ENCODE measurements around the gene ATF7IP.

Gene ATF7IP

DNA sequence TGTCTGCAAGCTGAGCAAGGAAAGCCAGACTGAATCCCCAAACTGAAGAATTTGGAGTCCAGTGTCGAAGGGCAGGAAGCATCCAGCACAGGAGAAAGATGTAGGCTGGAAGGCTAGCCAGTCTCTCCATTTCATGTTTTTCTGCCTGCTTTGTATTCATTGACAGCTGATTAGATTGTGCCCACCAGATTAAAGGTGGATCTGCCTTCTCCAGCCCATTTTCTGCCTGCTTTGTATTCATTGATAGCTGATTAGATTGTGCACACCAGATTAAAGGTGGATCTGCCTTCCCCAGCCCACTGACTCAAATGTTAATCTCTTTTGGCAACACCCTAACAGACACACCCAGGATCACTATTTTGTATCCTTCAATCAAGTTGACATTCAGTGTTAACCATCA is 116.9 kb downstream of the ATF7IP start:
- DNase-seq (ENCODE audit: low read depth, low spot score): no peak

DNA sequence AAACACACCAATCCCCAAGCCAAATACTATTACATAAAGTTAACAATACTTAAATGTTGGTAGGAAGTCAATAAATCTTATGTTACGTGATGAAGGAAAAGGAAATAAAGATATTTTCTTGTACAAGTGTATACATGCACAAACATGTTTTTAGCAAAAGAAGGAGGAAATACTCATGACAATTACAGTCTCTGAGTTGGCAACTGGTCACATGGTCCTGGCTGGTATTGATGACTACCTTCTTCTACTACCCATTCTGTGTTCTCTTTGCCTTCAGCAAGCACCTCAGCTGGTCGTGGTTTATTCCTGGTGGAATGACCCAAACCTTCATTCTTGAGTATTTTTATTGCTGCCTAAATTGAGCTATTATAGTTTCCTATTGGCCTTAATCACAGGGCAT is 117.4 kb downstream of the ATF7IP start:
- DNase-seq (ENCODE audit: low read depth, low spot score): no peak

GRCh38 chr12:14495326-14495725 is 129.8 kb downstream of the ATF7IP start:
- DNase-seq (ENCODE audit: low read depth, low spot score): no peak

DNA sequence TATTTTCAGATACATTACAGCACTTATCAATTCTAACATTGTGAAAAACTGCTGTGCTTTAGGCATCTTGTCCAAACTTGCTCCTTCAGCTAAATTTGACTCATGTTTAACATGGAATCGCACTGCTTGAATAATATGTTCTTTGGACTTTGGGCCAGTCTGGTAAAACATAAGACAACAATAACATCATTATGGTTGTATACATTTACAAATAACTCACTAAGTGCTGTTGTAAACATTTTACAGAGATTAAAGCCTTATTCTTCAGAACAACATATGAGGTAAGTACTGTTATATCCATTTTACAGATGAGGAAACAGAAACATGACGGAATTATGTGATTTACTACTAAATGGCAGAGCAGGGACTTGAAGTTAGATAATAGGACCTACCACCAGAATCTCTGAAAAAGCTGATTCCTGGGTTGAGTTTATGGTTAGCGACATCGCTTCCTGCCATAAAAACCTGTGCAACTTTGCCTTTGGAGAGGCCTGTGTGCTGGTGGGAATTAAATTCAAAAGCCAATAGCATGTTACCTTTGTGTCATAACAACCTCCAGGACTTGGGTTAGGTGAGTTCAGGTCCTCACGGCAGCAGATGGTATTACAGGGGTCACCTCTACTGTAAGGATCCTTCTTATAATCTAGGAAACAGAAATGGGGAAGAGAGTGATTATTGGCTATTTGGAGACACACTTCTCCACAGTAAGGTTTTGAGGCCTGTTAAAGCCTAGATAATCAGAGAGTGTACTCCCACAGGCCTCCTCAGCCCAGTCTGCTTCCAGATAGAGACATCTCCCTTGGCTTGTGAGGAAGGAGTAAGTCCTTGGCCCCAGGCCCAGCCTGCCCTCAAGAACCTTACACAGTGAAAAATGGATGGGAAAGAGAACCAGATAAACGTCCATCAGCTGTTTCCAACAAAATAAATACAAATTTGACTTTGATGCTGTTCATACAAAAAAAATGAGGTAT is 140.4 kb downstream of the ATF7IP start:
- DNase-seq (ENCODE audit: low read depth, low spot score): no peak

- DNase-seq (ENCODE audit: low read depth, low spot score): no peak
Measured at GRCh38 chr12:14510574-14510973, 145.1 kb downstream of the ATF7IP start.

DNA sequence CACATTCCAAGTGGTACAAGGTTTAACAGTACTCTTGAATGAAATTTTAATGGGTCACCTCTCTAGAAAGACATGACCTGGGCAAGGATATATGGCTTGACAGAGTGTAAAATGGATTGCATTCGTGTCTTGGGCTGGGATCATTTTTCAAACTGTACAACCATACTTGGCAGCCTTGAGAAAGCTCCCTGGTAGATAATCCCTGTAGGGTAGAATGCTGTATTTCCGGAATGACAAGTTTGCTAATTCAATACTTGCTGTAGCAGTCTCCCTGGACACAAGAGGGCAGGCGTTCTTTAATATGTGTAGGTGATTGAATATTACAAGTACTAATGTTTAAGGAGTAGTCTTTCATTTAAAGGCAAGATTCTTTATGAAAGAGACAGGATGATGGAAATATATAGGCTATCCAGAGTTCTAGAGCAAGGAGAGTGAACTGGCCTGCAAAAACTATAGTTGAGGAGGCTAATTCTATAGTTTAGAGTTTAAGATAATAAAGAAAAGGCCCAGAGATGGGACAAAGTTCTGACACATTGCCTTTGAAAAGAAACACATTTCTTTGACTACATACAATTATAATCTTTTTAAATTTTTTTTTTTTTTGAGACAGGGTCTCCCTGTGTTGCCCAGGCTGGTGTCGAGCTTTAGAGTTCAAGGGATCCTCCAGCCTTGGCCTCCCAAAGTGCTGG is 148.8 kb downstream of the ATF7IP start:
- DNase-seq (ENCODE audit: low read depth, low spot score): no peak

DNA sequence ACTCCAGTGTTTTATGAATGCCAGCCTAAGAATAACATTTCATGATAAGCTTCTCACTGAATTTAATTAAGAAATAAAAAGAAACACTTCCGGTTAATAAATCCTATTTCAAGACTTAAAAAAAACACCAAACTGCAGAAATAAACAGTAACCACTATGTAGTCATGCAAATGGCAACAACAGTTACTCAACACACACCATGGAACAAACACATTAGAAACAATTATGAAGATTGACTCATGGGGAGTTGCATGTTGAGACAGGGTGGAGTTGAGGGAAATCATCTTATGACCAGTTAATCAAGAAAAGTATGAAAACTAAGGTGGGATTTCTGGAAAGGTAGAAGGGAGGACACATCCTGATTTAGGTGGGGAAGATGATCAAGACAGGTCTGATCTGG is 149.5 kb downstream of the ATF7IP start:
- DNase-seq (ENCODE audit: low read depth, low spot score): no peak

GRCh38 chr12:14521822-14522221 is 156.3 kb downstream of the ATF7IP start:
- DNase-seq (ENCODE audit: low read depth, low spot score): no peak

DNA sequence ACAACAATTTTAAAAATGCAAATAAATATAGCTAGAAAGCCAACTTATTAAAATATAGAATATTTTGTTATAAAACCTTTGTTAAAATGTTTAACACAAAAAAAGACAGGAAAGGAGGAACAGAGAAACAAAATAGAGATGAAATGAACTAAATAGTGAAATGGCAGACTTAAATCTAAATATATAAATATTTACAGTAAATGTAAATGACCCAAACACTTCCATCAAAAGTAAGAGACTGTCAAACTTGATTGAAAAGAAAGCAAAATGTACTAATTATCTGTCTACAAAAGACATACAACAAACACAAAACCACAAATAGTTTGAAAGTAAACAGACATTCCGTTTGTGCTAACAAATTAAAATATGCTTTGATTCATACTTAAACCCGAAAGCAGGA is 160.5 kb downstream of the ATF7IP start:
- no peak for DNase-seq (ENCODE audit: low read depth, low spot score)

- DNase-seq (ENCODE audit: low read depth, low spot score): no peak
Measured at GRCh38 chr12:14532152-14532551, 166.7 kb downstream of the ATF7IP start.

DNA sequence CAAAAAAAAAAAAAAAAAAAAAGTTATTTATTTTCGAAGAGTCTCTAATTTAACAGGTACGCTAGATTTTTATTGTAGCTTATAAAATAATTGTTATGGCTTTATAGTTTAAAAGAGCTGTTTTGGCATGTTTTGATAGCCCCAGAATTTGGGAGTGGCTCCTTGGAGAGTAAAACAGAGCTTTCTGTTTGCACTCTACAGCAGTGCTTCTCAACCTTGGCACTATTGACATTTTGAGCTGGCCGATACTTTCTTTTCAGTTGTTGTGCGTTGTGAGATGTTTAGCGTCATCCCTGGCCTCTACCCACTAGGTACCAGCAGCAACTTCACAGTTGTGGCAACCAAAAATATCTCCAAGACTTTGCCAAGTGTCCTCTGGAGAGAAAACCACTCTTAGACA is 171.6 kb downstream of the ATF7IP start:
- no peak for DNase-seq (ENCODE audit: low read depth, low spot score)

GRCh38 chr12:14540801-14541462 is 175.4 kb downstream of the ATF7IP start:
- no peak for DNase-seq (ENCODE audit: low read depth, low spot score)

DNA sequence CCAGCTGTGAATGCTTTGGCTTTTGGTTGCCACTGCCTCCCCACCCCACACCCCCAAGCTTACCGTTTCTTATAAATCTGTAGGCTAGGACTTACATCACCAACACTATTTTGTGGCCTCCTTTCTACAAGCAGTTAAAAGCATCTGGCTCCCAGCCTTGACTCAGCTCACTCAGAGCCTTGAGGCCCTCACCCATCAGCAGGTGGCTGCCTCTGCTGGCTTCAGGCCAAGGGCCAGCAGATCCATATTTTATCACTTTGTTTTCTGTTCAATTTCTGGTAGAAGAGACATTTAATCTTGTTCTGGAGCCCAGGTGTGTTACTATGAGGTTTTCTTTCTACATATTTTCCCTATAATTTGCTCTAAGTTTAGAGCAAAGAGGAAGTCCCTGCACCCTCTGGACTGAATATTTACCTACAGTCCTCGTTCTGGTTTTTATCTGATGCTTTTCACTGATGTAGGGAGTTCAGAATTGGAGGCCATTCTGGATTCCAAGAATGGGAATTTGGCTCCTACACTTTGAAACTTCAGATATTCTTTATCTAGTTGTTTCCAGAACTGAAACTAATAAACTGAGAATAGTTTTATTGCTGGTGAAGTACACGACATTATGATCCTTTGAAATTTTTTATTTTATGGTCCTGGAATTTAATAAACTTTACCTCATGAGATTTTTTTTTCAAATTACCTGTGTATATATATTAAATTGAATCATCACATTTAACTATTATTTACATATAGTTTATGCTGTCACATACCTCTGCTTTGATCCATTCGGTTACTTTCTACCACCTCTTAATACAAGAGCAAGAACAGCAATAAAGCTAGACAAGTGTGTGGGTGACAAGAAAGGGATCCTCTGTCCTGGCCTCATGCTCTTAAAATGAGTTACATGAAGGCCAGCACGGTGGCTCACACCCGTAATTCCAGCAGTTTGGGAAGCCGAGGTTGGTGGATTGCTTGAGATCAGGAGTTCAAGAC is 180.0 kb downstream of the ATF7IP start:
- DNase-seq (ENCODE audit: low read depth, low spot score): no peak

GRCh38 chr12:14547571-14547970 is 182.1 kb downstream of the ATF7IP start:
- no peak for DNase-seq (ENCODE audit: low read depth, low spot score)

- DNase-seq (ENCODE audit: low read depth, low spot score): no peak
Measured at GRCh38 chr12:14548609-14549008, 183.1 kb downstream of the ATF7IP start.
